Tongue (tissue), 2 donors: Measurements from ENCODE around the gene TMEM82. TPM values are rescaled to one million over a fixed set of nuclear protein-coding genes. Genes with fewer than 3 reads are reported as not detected.

ENCODE experiments used
- DNase-seq: peaks from one replicate; pipeline ENCODE4 v3.0.0-alpha.2; 2015
- total RNA-seq: library from RNA; depleted of rRNA; stranded (reverse); fragments of >200 nt; gene quantifications from one replicate; pipeline ENCODE4 v1.2.3, GENCODE V29; 2014

Gene TMEM82
- total RNA-seq, 1 donor from 2014 or later = not detected

GRCh38 chr1:15786581-15786980, 44.3 kb downstream of the TMEM82 start:
- DNase-seq = peak; percentile 20

DNA sequence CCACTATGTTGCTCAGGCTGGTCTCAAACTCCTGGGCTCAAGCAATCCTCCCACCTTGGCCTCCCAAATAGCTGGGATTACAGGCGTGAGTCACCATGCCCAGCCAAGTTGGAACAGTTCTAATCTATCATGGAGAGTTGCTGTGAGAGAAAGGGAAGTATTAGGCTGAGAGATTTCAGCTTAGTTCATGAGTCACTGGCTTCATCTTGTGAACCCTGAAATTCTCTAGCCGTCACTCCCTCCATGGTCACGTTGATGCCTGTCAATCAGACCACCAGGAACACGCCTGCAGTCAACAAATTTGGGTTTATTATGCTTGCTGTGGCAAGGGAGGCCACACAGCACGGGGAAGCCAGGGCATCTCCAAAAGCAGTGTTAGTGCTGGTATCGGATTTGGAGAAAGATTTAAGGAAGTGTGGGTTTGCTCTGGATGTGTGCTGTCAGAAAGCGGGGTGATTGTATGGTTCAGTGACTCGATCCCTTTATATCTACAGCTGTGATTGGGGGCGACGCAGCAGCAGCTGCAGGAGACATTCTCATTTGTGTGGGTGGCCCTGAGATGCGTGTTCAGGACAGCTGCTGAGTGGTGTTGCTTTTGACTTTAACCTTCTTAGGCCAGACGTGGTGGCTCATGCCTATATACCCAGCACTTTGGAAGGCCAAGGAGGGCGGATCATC, 46.5 kb downstream of the TMEM82 start:
- DNase-seq = peak; percentile 40

- no peak for DNase-seq
Observed at GRCh38 chr1:15796086-15796462, 53.8 kb downstream of the TMEM82 start.

Other genes with a start within 250 kb of the TMEM82 start
- 16.8 TPM for gene CASP9, start 218.3 kb upstream of the TMEM82 start, total RNA-seq
- gene DNAJC16, start 215.7 kb upstream of the TMEM82 start, total RNA-seq = 18.6 TPM
- 2.2 TPM for gene AGMAT, start 157.4 kb upstream of the TMEM82 start, total RNA-seq
- gene DDI2, start 125.0 kb upstream of the TMEM82 start, total RNA-seq = 49.4 TPM
- gene PLEKHM2, start 58.2 kb upstream of the TMEM82 start, total RNA-seq = 55.1 TPM
- gene SLC25A34, start 6.2 kb upstream of the TMEM82 start, total RNA-seq = 2.9 TPM
- gene FBLIM1, start 16.3 kb downstream of the TMEM82 start, total RNA-seq = 22.4 TPM
- gene UQCRHL, start 65.2 kb downstream of the TMEM82 start, total RNA-seq = 1.1 TPM
- 64.5 TPM for gene SPEN, start 105.2 kb downstream of the TMEM82 start, total RNA-seq
- 22.7 TPM for gene ZBTB17, start 233.6 kb downstream of the TMEM82 start, total RNA-seq